Gastroesophageal sphincter (tissue), 3 donors: ENCODE data around the gene RAPGEF1.

ENCODE experiments used
- CTCF ChIP-seq, 4 experiments: fragments of 200-600 bp in 2 of 4; fragments of 450-650 bp in 2 of 4; sonication (generic) in 1 of 4; IDR thresholded peaks; one replicate each; pipeline ENCODE4 v1.5.1; 2017 to 2019; ENCODE audit warnings: antibody characterized with exemption in 4 of 4, mild to moderate bottlenecking in 2 of 4, moderate library complexity in 2 of 4
- EP300 ChIP-seq: sonication (generic); formaldehyde crosslinking; IDR thresholded peaks from one replicate; pipeline ENCODE4 v1.6.1; 2017; ENCODE audit warnings: antibody characterized with exemption, mild to moderate bottlenecking
- POLR2A ChIP-seq, 2 donors: fragments of 450-650 bp; IDR thresholded peaks; one replicate each; pipeline ENCODE4 v1.6.1; 2017; ENCODE audit warnings: antibody characterized with exemption in 2 of 2, mild to moderate bottlenecking in 2 of 2, moderate library complexity in 1 of 2
- POLR2AphosphoS5 ChIP-seq: sonication (generic); formaldehyde crosslinking; IDR thresholded peaks from one replicate; pipeline ENCODE4 v1.6.1; 2017; ENCODE audit warnings: antibody characterized with exemption

- TF ChIP-seq CTCF (IDR thresholded peaks at IDR 0.05) (no peak), POLR2A (IDR thresholded peaks at IDR 0.05) (no peak), POLR2AphosphoS5 (no peak), EP300 (no peak)
These were observed 32.1 kb downstream of the RAPGEF1 start for GRCh38 chr9:131707733-131708157.
